Jurkat, Clone E6-1 (cell line): ENCODE results near the gene RAET1G.
"Not testable (repeated sequence)": the region's sequence is repeated elsewhere in the genome, so short reads cannot be mapped to it uniquely, and the experiment has no call there.

ENCODE experiments used
- DNase-seq: peaks from one replicate; pipeline ENCODE4 v3.0.0-alpha.2; 2011; ENCODE audit warnings: low read depth, low spot score
- H3K4me3 ChIP-seq: 2 replicates; pipeline ENCODE4 v1.5.1; 2011; ENCODE audit warnings: mild to moderate bottlenecking, low read length, control low read depth, moderate library complexity

Gene RAET1G

GRCh38 chr6:149901444-149902140, 21.3 kb downstream of the RAET1G start:
- no peak overlapping the region for H3K4me3 ChIP-seq
- no peak for DNase-seq

- no peak for DNase-seq
- no peak overlapping the region for H3K4me3 ChIP-seq
Observed at GRCh38 chr6:149900620-149901443, 22.1 kb downstream of the RAET1G start.

GRCh38 chr6:149899926-149900619, 22.8 kb downstream of the RAET1G start:
- no peak for DNase-seq
- no peak overlapping the region for H3K4me3 ChIP-seq

GRCh38 chr6:149899486-149899885, 23.4 kb downstream of the RAET1G start:
- no peak for DNase-seq
- H3K4me3 ChIP-seq, result no peak overlapping the region

GRCh38 chr6:149898966-149899365, 24.0 kb downstream of the RAET1G start:
- H3K4me3 ChIP-seq, result no peak overlapping the region
- no peak for DNase-seq

- no peak within 1 kb of the TSS for H3K4me3 ChIP-seq
- no peak for DNase-seq
Observed at GRCh38 chr6:149897855-149898744, 24.8 kb downstream of the RAET1G start, which contains the start of gene RAET1E. TSS of gene RAET1E (minus strand) at chr6:149898113. CDS start at chr6:149890901, 7,212 bp downstream.

GRCh38 chr6:149897015-149897697, 25.8 kb downstream of the RAET1G start:
- no peak for DNase-seq
- H3K4me3 ChIP-seq, result no peak overlapping the region

- no peak overlapping the region for H3K4me3 ChIP-seq
- DNase-seq, result no peak
Observed at GRCh38 chr6:149896491-149896890, 26.4 kb downstream of the RAET1G start.

GRCh38 chr6:149895833-149896271, 27.1 kb downstream of the RAET1G start:
- DNase-seq, result peak; percentile 85

GRCh38 chr6:149895048-149895590, 27.8 kb downstream of the RAET1G start:
- H3K4me3 ChIP-seq, result no peak overlapping the region; the same call in 1 of the 2 replicates
- DNase-seq, result no peak

More at GRCh38 chr6:149895833-149896271, 27.1 kb downstream of the RAET1G start:
- peak overlapping the region; percentile 24 for H3K4me3 ChIP-seq

- H3K4me3 ChIP-seq, DNase-seq: not testable (repeated sequence)
Observed at GRCh38 chr6:149891864-149892263, 31.1 kb downstream of the RAET1G start.

GRCh38 chr6:149891259-149891658, 31.7 kb downstream of the RAET1G start:
- no peak overlapping the region for H3K4me3 ChIP-seq
- no peak for DNase-seq

GRCh38 chr6:149890629-149891045, 32.3 kb downstream of the RAET1G start:
- DNase-seq, result no peak
- no peak overlapping the region for H3K4me3 ChIP-seq

GRCh38 chr6:149889326-149889725, 33.6 kb downstream of the RAET1G start:
- DNase-seq, result no peak
- no peak overlapping the region for H3K4me3 ChIP-seq

- no peak overlapping the region for H3K4me3 ChIP-seq
- DNase-seq, result no peak
Observed at GRCh38 chr6:149888659-149889058, 34.3 kb downstream of the RAET1G start.

- H3K4me3 ChIP-seq, result no peak overlapping the region
- no peak for DNase-seq
Observed at GRCh38 chr6:149888093-149888492, 34.8 kb downstream of the RAET1G start.

GRCh38 chr6:149887343-149887742, 35.6 kb downstream of the RAET1G start:
- no peak overlapping the region for H3K4me3 ChIP-seq
- DNase-seq, result no peak

GRCh38 chr6:149885888-149886287, 37.0 kb downstream of the RAET1G start:
- DNase-seq, result no peak
- no peak overlapping the region for H3K4me3 ChIP-seq
